Adrenal gland (tissue), 12 donors: ENCODE data around the gene ZCCHC7. TPM values are rescaled to one million over a fixed set of nuclear protein-coding genes. Genes with fewer than 3 reads are reported as not detected.

Experiments used
- DNase-seq, 7 donors: peaks; one replicate each; pipeline ENCODE4 v3.0.0-alpha.2; 2019 to 2020
- H3K27ac ChIP-seq, 5 donors: fragments of 200-600 bp; sonication (generic) in 4 of 5; 1 replicate in 3 of 5; 2 replicates in 2 of 5; pipeline versions ENCODE4 v1.5.1 to v1.8.0; 2016 to 2020; ENCODE audit warnings: mild to moderate bottlenecking in 1 of 5
- H3K27me3 ChIP-seq: fragments of 200-600 bp; 2 replicates; pipeline ENCODE4 v1.8.0; 2021
- H3K36me3 ChIP-seq, 2 donors: fragments of 200-600 bp; replicated peaks in 1 of 2; 1 replicate in 1 of 2; 2 replicates in 1 of 2; pipeline versions ENCODE4 v1.5.1 to v1.8.0; 2018 to 2022
- H3K4me1 ChIP-seq, 2 donors: fragments of 200-600 bp; replicated peaks in 1 of 2; 1 replicate in 1 of 2; 2 replicates in 1 of 2; pipeline versions ENCODE4 v1.5.1 to v1.8.0; 2018 to 2021
- H3K4me3 ChIP-seq, 4 donors: fragments of 200-600 bp; sonication (generic) in 3 of 4; one replicate each; pipeline ENCODE4 v1.5.1; 2016 to 2018
- H3K9me3 ChIP-seq, 3 donors: fragments of 200-600 bp; sonication (generic) in 1 of 3; replicated peaks in 1 of 3; 1 replicate in 2 of 3; 2 replicates in 1 of 3; pipeline versions ENCODE4 v1.5.1 to v1.8.0; 2016 to 2021
- CTCF ChIP-seq, 6 experiments: fragments of 450-650 bp in 4 of 6; fragments of 200-600 bp in 2 of 6; sonication (generic) in 1 of 6; IDR thresholded peaks; 1 replicate in 5 of 6; 2 replicates in 1 of 6; pipeline versions ENCODE4 v1.5.1 to v1.8.0; 2016 to 2021; ENCODE audit warnings: antibody characterized with exemption in 6 of 6, mild to moderate bottlenecking in 2 of 6, moderate library complexity in 1 of 6
- POLR2A ChIP-seq, 2 donors: fragments of 450-650 bp; IDR thresholded peaks; one replicate each; pipeline ENCODE4 v1.6.1; 2017; ENCODE audit warnings: antibody characterized with exemption in 2 of 2, mild to moderate bottlenecking in 2 of 2, moderate library complexity in 1 of 2
- WGBS, 4 donors: extraction: QIAGEN DNeasy Blood & Tissue Kit in 2 of 4; methylation state at CpG; one replicate each; pipeline versions ENCODE4 v1.1.5 to v1.1.7; 2013 to 2017; 5-methylcytosine and 5-hydroxymethylcytosine counted together
- intact Hi-C, 2 donors: fragments of 100-400 bp; cut with DNase I; formaldehyde crosslinking; loops; one replicate each; pipeline versions ENCODE4 v1.14.1 to v1.15.0; 2022 to 2023
- polyA plus RNA-seq, 3 donors: library from polyadenylated mRNA; stranded (reverse); fragments of 200-250 nt in 2 of 3; fragments of 350-450 nt in 1 of 3; fragmentation: Illumina TruSeq in 1 of 3; extraction: RNeasy Lipid Tissue Mini Kit (QIAGEN cat#74804) in 1 of 3; gene quantifications; one replicate each; pipeline ENCODE4 v1.2.3, GENCODE V29; 2013 to 2014
- total RNA-seq, 9 donors: library from RNA; depleted of rRNA in 4 of 9; stranded (reverse); fragments of >200 nt in 4 of 9; fragments of 120-200 nt in 1 of 9; fragmentation: NEBNext Ultra II Directional in 1 of 9; extraction: Animal tissue kit (Norgen Biotek cat#: 25700) in 1 of 9; gene quantifications; one replicate each; pipeline versions ENCODE4 v1.1.0 to v1.2.4, GENCODE V29; 2013 to 2023
- donor health status: healthy with polysubstance abuse.
- donor health status: Bipolar disorder and iron deficiency.
- donor health status: DM: yes; HTN: yes; CAD: no.
- donor health status: DM: no; HTN: no; CAD: no.
- donor health status: DM: no; HTN: no; CAD: no.
- donor health status: DM: yes; HTN: yes; CAD: no.

Gene ZCCHC7
- total and polyA plus RNA-seq, 12 donors = 6.0 to 21.3 (median 18.8) TPM

DNA sequence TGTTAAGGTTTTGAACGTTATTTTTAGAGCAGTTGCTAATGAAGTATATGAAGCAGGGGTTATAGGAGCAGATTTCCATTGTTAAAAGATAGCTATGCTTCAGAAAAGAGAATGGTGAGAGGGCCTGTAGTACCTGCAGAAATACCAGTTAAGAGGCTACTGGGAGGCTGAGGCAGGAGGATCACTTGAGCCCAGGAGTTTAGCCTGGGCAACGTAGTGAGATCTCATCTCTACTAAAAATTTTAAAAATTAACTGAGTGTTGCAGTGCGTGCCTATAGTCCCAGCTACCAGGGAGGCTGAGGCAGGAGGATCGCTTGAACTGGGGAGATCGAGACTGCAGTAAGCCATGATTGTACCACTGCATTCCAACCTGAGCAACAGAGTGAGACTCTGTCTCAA lies 148.8 kb downstream of the ZCCHC7 start:
- Histone ChIP-seq H3K27ac (no peak overlapping the region), H3K4me3 (no peak overlapping the region), H3K36me3 (no peaks in the 10 kb centered on the region), H3K9me3 (no peaks in the 10 kb centered on the region), H3K4me1 (peaks cover 0 to 4% of the 10 kb centered on the region in 2 donors), H3K27me3 (no peaks in the 10 kb centered on the region)
- TF ChIP-seq CTCF (IDR thresholded peaks at IDR 0.05) = no peak
- no peak for TF ChIP-seq POLR2A (IDR thresholded peaks at IDR 0.05)
- WGBS, 4 donors = 95 to 99% (median 98%) methylated on average over 5 of the region's 5 CpGs
- intact Hi-C loops = loop anchor here in 1 of 2 donors (10.0 kb wide), 1 partner anchor 274 kb away; no protein-coding TSS in a partner anchor
- no peak for DNase-seq

DNA sequence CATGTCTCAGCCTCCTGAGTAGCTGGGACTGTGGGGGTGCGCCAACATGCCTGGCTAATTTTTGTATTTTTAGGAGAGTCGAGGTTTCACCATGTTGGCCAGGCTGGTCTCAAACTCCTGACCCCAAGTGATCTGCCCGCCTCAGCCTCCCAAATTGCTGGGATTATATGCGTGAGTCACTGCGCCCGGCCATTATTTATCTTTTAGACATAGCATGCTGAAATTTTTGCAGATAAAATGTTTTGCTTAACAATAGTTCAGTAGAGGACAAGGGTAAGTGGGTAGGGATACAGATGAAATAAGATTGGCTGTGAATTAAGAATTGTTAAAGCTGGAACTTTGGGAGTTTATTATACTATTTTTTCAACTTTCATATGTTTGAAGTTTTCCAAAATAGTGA lies 151.3 kb downstream of the ZCCHC7 start:
- whole genome bisulfite sequencing, 4 donors = 73 to 83% (median 76%) methylated on average over 6 of the region's 6 CpGs
- H3K9me3 ChIP-seq = no peaks in the 10 kb centered on the region
- H3K27me3 ChIP-seq = no peaks in the 10 kb centered on the region
- no peak overlapping the region for H3K4me3 ChIP-seq
- TF ChIP-seq CTCF (IDR thresholded peaks at IDR 0.05) (no peak), POLR2A (IDR thresholded peaks at IDR 0.05) (no peak)
- H3K27ac ChIP-seq = no peak overlapping the region
- H3K36me3 ChIP-seq = no peaks in the 10 kb centered on the region
- H3K4me1 ChIP-seq = peaks cover 0 to 4% of the 10 kb centered on the region in 2 donors
- DNase-seq = peak; percentile 18 to 65 (median 41)
- intact Hi-C loops = no loop called here

DNA sequence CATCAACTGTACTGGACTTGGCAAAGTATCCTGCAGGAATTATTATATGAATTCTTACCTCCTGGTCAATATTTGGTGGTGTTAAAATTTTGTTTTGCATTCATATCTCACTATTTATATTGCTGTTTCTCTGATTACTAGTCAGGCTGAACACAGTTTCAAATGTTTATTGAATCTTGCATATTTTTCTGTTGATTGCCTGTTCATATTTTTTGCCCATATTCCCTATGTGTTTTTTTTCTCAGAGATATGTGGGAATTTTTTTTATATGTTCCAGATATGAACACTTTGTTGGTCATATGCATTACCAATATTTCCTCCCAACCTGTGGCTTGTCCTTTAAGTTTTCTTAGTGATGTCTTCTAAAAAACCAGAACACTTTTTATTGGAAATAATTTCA lies 153.2 kb downstream of the ZCCHC7 start:
- H3K4me1 ChIP-seq = peaks cover 0 to 4% of the 10 kb centered on the region in 2 donors
- no peaks in the 10 kb centered on the region for H3K27me3 ChIP-seq
- DNase-seq = no peak
- no peaks in the 10 kb centered on the region for H3K36me3 ChIP-seq
- intact Hi-C loops = no loop called here
- TF ChIP-seq POLR2A (IDR thresholded peaks at IDR 0.05) (no peak), CTCF (IDR thresholded peaks at IDR 0.05) (no peak)
- H3K27ac ChIP-seq = no peak overlapping the region
- no peaks in the 10 kb centered on the region for H3K9me3 ChIP-seq
- H3K4me3 ChIP-seq = no peak overlapping the region

DNA sequence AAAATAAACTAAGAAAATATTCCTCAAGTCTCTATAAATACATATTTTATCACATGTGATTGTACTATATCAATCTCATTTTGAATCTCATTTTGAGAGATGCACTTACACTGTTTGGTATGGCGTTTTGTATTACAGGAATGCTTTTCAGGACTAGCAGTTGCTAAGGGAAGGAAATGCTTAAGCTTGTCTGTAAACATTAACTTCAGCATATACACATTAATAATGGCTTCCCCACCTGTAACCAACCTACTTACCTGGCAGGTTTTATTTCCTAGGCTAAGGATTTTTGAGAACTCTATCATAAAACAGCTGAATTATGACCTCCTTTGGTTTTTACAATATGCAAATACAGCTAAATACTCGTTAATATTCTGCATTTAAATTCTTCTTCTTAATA lies 161.2 kb downstream of the ZCCHC7 start:
- intact Hi-C loops = no loop called here
- Histone ChIP-seq H3K9me3 (no peaks in the 10 kb centered on the region), H3K36me3 (no peaks in the 10 kb centered on the region), H3K27me3 (no peaks in the 10 kb centered on the region), H3K27ac (no peak overlapping the region), H3K4me1 (no peaks in the 10 kb centered on the region), H3K4me3 (no peak overlapping the region)
- TF ChIP-seq POLR2A (IDR thresholded peaks at IDR 0.05) (no peak), CTCF (IDR thresholded peaks at IDR 0.05) (no peak)
- no peak for DNase-seq
- 87 to 93% (median 90%) methylated on average over 2 of the region's 2 CpGs for WGBS, 4 donors
